Calu3 (cell line): ENCODE measurements around the gene ASB15. TPM values are rescaled to one million over a fixed set of nuclear protein-coding genes. Genes with fewer than 3 reads are reported as not detected.

ENCODE experiments used
- BruUV-seq: library from RNA; stranded (reverse); fragments of 400-500 nt; replicated peaks from 2 replicates; lab custom pipeline; 2021; lab: Mats Ljungman, UMichigan
- CTCF ChIA-PET: fragments of 300-600 bp; sonication (Branson Sonifier 250); formaldehyde crosslinking; loops from one replicate; lab custom pipeline; 2022; ENCODE audit warnings: antibody characterized with exemption; lab: Charles Lee
- DNase-seq: peaks from one replicate; pipeline ENCODE4 v3.0.0; 2022
- H3K27ac Mint-ChIP-seq: one replicate; pipeline ENCODE4 v1.8.0; 2022; ENCODE audit warnings: mixed read lengths; ENCODE audit not compliant: unreplicated experiment
- H3K27me3 Mint-ChIP-seq: one replicate; pipeline ENCODE4 v1.8.0; 2022; ENCODE audit warnings: mixed read lengths; ENCODE audit not compliant: unreplicated experiment
- H3K36me3 Mint-ChIP-seq: one replicate; pipeline ENCODE4 v1.8.0; 2022; ENCODE audit warnings: mild to moderate bottlenecking, moderate library complexity, mixed read lengths; ENCODE audit not compliant: insufficient read depth, unreplicated experiment
- H3K4me1 Mint-ChIP-seq: one replicate; pipeline ENCODE4 v1.8.0; 2022; ENCODE audit warnings: mild to moderate bottlenecking, low read depth, mixed read lengths; ENCODE audit not compliant: unreplicated experiment
- H3K4me3 Mint-ChIP-seq: one replicate; pipeline ENCODE4 v1.8.0; 2022; ENCODE audit warnings: mild to moderate bottlenecking, low read depth, moderate library complexity, mixed read lengths; ENCODE audit not compliant: unreplicated experiment
- H3K9me3 Mint-ChIP-seq: one replicate; pipeline ENCODE4 v1.8.0; 2022; ENCODE audit warnings: low read depth, mixed read lengths; ENCODE audit not compliant: unreplicated experiment
- CTCF ChIP-seq: fragments of 200-600 bp; IDR thresholded peaks from one replicate; pipeline ENCODE4 v1.8.0; 2022; ENCODE audit warnings: antibody characterized with exemption; ENCODE audit not compliant: unreplicated experiment
- intact Hi-C: fragments of 100-400 bp; cut with micrococcal nuclease; formaldehyde crosslinking; loops from one replicate; pipeline ENCODE4 v1.10.0; 2022; ENCODE audit not compliant: unreplicated experiment
- total RNA-seq: library from RNA; stranded (reverse); gene quantifications from 2 replicates; pipeline ENCODE4 v1.2.3, GENCODE V29; 2022

ASB15 gene
- total RNA-seq, 1 experiment from 2014 or later, result not detected

DNA sequence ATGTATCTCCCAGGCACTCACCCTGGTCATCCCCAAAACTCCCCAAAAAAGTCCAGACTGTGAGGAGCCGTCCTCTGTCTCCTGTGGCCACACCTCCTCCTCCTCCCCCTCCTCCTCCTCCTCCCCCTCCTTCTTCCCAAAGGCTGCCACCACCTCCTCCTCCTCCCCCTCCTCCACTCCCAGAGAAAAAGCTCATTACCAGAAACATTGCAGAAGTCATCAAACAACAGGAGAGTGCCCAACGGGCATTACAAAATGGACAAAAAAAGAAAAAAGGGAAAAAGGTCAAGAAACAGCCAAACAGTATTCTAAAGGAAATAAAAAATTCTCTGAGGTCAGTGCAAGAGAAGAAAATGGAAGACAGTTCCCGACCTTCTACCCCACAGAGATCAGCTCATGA, 61.1 kb downstream of the ASB15 start:
- BruUV-seq, result no TSS peak
- H3K27me3 Mint-ChIP-seq, result peaks cover 52% of the 10 kb centered on the region
- intact Hi-C loops, result no loop called here
- H3K9me3 Mint-ChIP-seq, result no peaks in the 10 kb centered on the region
- no peak overlapping the region for H3K27ac Mint-ChIP-seq
- no peak overlapping the region for H3K4me3 Mint-ChIP-seq
- no peak for TF ChIP-seq CTCF
- no peak for DNase-seq
- no peaks in the 10 kb centered on the region for H3K4me1 Mint-ChIP-seq
- no peaks in the 10 kb centered on the region for H3K36me3 Mint-ChIP-seq
- CTCF ChIA-PET, result no interaction called here

GRCh38 chr7:123663200-123663599, 61.6 kb downstream of the ASB15 start:
- no TSS peak for BruUV-seq

DNA sequence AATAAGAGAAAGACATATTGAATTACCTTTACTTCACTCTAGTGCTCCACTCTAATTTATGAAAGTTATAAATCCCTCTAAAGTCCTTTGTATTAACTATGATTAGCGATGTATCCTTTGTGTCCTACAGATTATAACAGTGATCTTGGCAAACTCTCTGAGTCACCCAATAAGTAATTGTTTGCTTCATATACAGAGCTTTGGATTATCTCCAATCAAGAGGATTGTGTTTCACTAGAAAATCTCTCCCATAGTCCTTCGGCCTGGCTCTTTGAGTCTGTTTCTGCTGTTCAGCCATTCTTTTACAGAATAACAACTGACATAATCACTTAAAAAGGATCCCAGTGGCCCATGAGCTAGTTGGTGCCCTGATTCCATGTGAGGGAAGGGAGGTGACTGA, 63.5 kb downstream of the ASB15 start:
- CTCF ChIA-PET, result no interaction called here
- no peak for DNase-seq
- H3K36me3 Mint-ChIP-seq, result no peaks in the 10 kb centered on the region

More at GRCh38 chr7:123663200-123663599, 61.6 kb downstream of the ASB15 start:
- no peak for TF ChIP-seq CTCF
- no peaks in the 10 kb centered on the region for H3K36me3 Mint-ChIP-seq
- no peak for DNase-seq
- peaks cover 52% of the 10 kb centered on the region for H3K27me3 Mint-ChIP-seq
- H3K4me1 Mint-ChIP-seq, result no peaks in the 10 kb centered on the region
- CTCF ChIA-PET, result no interaction called here
- intact Hi-C loops, result no loop called here
- no peak overlapping the region for H3K4me3 Mint-ChIP-seq
- no peaks in the 10 kb centered on the region for H3K9me3 Mint-ChIP-seq
- no peak overlapping the region for H3K27ac Mint-ChIP-seq

GRCh38 chr7:123665896-123666295, 64.3 kb downstream of the ASB15 start:
- CTCF ChIA-PET, result interaction anchor here (0.5 kb wide), 1 partner anchor 90 kb away, joined by 3 read pairs; no protein-coding TSS in a partner anchor
- no peak for TF ChIP-seq CTCF
- H3K4me1 Mint-ChIP-seq, result no peaks in the 10 kb centered on the region

More for the DNA sequence above, 63.5 kb downstream of the ASB15 start:
- Mint-ChIP-seq H3K27me3 (peaks cover 35% of the 10 kb centered on the region), H3K27ac (no peak overlapping the region), H3K4me3 (no peak overlapping the region), H3K4me1 (no peaks in the 10 kb centered on the region), H3K9me3 (no peaks in the 10 kb centered on the region)
- intact Hi-C loops, result no loop called here
- no peak for TF ChIP-seq CTCF
- BruUV-seq, result no TSS peak

More at GRCh38 chr7:123665896-123666295, 64.3 kb downstream of the ASB15 start:
- Mint-ChIP-seq H3K27ac (no peak overlapping the region), H3K4me3 (no peak overlapping the region), H3K9me3 (no peaks in the 10 kb centered on the region), H3K36me3 (no peaks in the 10 kb centered on the region), H3K27me3 (peaks cover 27% of the 10 kb centered on the region)
- no TSS peak for BruUV-seq
- DNase-seq, result no peak
- intact Hi-C loops, result no loop called here
